Activated CD4-positive, alpha-beta T cell treated with anti-CD3 and anti-CD28 coated beads, Interleukin-2, amount 50 U/mL, for 24 hours (primary cell): ENCODE measurements around the gene ABL2.
"Not testable (repeated sequence)": the region's sequence is repeated elsewhere in the genome, so short reads cannot be mapped to it uniquely, and the experiment has no call there.

ENCODE experiments used
- DNase-seq, 2 donors: peaks; one replicate each; pipeline ENCODE4 v3.0.0-alpha.2; 2020; ENCODE audit warnings: low read depth in 1 of 2, low spot score in 1 of 2

The ABL2 gene

DNA sequence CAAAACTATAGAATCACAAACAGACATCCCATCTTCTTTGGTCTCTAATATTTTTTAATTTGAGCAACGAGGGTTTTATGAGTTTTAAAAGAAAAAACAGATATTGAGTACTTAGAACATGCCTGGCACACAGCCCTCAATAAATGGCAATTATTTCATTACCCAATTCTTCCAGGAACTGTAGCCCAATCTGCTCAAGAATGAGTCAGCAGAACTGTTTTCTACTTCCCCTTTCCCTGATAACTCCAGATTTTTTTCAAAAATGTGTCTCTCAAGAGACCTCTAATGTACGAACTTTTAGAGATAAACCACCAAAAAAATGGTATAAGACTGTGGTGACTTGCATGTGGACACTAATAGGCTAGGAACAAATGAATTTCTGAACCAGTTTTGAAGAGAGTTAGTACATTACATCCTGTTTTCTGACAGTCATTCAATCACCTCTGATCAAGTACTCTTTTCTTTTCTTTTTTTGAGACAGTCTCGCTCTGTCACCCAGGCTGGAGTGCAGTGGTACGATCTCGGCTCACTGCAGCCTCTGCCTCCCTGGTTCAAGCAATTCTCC is 11.5 kb downstream of the ABL2 start:
- DNase-seq, result no peak

DNA sequence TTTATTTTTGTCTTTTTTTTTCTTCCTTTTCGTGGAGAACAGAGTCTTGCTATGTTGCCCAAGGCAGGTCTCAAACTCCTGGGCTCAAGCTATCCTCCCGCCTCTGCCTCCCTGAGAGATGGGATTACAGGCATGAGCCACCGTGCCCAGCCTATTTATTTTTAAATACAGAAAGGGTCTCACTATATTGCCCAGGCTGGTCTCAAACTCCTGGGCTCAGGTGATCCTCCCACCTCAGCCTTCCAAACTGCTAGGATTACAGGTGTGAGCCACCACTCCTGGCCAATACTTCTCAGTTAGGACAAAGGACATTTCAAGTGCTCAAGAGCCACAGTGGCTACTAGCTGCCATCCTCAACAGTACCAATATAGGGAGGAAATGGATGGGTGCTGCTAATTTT is 16.2 kb downstream of the ABL2 start:
- DNase-seq, result not testable (repeated sequence)

DNA sequence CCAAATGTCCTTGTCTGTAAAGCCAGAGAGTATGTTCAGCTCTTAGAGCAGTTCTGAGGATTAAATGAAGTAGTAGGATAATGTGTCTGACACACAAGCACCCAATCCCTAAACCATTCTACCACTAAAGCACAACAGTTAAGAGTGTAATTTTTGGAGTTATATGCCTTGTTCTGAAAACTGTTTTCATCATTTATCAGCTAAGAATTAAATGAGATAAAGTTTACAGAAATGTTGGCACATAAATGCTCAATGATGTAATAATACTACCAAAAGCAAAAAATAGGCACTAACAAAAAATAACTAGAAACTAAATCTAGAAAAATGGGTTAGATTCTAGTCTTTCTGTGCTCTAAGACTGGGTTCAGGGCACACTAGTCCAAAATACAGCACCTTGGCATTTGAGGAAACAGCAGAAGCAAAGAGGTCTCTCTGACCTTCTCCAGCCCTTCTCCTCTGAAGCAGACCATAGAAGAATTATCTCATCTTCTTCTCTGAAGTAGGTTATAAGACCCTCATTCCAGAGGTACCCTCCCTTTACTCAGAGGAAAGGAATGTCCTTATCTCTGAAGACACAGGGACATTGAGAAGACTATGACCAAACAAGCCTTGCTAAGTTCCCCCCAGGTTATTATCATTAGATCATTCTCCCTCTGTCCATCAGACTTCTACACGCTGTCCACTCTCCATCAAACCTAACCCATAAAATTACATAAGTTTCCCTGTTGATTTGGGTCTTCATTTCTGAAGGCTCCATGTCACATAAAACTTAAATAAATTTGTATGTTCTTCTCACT is 20.6 kb downstream of the ABL2 start:
- DNase-seq, result no peak

DNA sequence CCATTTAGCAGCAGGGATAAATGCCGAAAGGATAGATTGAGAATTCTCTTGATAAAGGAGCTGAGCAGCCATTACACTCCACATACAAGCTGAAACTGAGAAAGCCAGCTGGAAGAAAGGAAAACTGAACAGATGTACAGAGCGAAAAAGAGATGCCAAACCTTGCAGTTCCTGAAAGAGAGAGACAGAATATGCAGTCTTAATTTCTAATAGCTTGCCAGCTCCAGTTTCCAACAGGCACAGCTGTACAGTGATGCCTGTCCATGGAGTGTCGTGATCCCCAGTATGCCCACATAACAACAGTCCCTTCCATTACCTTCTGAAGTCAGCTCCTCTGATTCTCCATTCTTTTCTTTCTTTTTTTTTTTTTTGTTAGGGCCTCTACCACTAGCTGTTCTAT is 22.7 kb downstream of the ABL2 start:
- no peak for DNase-seq

DNA sequence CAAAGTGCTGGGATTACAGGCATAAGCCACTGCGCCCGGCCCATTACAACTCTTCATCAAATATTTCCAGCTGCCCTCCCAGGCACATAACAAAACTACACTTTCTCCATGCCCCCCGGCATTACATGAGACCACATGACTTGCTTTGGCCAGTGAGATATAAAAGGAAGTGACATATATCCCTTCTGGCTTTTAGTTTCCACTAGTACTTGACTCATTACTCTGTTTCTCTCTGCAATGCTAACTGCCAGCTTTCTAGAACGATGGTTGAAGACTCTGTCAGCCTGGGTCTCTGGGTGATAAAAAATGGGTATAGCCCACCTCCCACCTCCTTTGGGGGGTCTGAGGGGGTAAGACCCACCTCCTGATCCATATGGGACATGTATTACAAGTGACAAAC is 24.2 kb downstream of the ABL2 start:
- no peak for DNase-seq

DNA sequence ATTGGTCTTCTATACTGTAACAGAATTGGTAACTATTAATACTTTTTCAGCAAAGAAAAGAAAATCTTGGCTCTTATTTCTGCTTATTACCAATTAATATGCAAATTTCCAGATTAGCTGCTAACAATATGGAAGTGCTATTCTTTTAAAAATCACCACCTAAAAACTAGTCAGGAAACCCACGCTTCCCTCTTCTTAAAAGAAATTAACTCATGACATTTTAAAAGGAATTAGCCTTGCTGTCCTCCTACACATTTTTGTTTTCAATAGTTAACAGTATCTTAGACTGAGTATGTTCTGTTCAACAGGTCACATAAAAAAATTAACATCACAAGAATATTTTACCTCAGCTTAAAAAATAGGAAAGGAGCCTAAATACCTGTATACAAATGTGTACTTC is 27.3 kb downstream of the ABL2 start:
- no peak for DNase-seq

DNA sequence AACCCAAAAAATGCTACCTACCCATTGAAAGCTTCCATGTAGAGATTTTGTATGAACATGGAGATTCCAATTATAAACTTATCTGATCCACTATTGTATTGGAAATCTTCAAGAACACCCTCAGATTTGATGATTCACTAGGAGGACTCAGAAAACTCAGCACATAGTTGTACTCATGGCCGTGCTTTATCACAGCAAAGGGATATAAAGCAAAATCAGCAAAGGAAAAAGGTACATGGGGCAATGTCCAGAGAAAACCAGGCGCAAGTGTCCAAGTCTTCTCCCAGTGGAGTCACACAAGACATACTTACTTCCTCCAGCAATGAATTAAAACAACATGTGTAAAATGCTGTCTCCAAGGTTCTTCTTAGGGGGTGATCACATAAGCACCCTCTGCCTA is 28.9 kb downstream of the ABL2 start:
- no peak for DNase-seq

DNA sequence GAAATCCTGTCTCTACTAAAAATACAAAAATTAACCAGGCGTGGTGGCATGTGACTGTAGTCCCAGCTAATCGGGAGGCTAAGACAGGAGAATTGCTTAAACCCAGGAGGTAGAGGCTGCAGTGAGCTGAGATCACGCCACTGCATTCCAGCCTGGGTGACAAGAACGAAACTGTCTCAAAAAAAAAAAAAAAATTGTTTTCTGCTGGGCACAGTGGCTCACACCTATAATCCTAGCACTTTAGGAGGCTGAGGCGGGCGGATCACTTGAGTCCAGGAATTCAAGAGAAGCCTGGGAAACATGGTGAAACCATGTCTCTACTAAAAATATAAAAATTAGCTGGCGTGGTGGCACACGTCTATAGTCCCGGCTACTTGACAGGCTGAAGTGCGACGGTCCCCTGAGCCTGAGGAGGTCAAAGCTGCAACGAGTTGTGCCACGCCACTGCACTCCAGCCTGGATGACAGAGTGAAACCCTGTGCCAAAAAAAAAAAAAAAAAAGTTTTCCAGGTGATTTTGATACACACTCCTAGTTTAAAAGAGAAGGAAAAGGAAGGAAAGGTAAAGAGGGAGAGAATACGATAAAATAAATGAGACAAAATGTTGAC is 31.7 kb downstream of the ABL2 start:
- DNase-seq, result no peak

DNA sequence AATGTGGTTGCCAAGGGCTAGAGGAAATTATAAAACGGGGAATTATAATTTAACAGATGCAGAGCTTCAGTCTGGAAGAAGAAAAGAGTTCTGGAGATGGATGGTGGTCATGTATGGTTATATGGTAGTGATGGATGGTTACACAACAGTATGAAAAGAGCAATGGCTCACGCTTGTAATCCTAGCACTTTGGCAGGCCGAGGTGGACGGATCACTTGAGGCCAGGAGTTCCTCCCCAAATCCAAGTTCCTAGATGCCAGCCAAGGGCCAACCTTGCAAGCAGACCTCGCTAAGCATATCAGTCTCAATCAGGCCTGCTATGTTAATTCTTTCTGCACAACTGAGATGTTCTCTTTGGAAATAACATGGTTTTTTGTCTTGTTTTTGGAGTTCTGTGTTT is 33.6 kb downstream of the ABL2 start:
- DNase-seq, result not testable (repeated sequence)

DNA sequence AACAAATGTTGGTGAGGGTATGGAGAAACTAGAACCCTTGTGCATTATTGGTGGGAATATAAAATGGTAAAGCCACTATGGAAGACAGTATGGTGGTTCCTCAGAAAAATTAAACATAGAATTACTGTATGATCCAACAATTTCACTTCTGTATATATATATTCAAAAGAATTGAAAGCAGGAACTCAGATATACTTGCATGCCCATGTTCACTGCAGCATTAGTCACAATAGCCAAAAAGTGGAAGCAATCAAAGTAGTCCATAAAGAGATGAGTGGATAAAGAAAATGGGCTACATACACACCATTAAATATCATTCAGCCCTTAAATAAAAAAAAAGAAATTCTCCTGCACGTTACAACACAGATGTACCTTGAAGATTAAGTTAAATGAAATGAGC is 34.1 kb downstream of the ABL2 start:
- no peak for DNase-seq

DNA sequence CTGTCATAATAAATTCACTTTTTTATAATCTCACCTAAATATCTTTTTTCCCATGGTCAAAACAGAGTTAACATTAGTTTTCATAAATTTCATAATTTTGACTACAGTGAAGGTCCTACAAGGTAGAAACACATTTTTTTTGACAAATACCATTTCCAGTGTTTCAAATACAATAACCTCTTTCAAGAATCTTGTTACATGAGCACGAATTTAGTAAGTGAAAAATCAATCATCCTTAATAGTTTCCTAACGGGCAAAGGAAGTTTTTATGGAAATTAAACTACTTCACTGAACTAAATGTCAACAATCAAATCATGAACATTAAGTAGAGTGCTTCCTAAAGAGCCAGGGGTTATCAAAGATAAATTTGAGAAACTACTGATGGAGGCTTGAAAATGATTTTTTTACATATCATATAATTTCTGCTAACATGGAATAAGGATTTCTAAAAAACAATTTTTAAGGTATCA is 35.4 kb downstream of the ABL2 start:
- DNase-seq, result no peak

DNA sequence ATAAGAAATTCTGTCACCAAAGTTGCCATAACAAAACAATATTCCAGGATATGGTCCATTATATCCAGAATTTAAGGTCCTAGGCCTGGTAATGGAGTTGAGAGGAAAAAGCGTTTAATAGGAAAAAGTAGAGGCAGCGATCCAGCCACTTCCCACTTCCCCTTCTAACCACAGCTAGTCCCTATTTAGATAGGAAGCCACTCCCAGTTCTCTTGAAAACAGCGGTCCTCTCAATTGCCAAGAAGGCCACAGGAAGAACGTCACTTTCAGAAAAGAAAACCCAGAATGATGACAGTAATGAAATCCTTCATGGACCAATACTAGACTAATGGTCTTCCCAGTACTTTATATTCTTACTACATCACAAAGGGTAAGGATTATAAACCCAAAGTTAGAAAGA is 38.6 kb downstream of the ABL2 start:
- no peak for DNase-seq

DNA sequence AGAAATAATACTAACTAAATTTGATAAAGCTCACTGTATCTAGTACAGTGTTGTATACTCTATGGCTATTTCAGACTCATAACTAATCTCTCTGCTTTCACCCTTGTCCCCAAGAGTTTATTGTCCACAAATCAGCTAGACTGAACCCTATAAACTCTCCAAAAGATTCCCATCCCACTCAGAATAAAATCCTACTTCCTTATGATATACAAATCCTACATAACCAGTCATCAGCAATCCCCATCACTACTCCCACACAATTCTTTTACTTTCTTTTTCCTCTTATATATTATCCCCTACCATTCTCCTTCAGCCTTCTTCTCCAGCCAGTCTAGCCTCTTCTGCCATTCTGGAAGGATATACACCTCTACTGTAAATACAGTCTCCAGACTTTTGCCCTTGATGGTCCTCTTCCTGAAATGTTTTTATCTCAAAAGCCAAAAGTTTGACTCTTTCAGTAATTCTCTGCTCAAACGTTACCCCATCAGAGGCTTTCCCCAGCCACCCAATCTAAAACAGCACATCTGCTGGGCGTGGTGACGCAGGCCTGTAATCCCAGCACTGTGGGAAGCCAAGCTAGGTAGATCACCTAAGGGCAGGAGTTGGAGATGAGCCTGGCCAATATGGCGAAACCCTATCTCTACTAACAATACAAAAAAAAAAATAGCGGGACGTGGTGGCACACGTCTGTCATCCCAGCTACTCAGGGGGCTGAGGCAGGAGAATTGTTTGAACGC is 41.6 kb downstream of the ABL2 start:
- no peak for DNase-seq

DNA sequence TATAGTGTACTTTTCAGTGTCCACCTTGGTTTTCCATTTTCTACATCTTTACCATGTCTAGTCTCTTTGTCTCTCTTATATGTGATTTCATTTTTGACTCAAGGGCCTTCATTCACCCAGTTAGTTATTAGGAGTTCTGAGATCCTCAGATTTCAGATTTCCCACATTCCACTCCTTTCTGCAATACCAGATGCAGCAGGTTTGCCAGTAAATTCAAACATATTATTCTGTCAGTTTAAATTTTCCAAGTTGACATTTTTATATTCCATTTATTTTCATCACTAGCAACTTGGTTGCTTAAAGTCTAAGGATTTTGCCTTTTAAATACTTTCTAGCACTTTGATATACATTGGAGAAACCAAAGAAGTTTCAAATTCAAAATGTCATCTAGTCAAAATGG is 42.4 kb downstream of the ABL2 start:
- DNase-seq, result no peak

DNA sequence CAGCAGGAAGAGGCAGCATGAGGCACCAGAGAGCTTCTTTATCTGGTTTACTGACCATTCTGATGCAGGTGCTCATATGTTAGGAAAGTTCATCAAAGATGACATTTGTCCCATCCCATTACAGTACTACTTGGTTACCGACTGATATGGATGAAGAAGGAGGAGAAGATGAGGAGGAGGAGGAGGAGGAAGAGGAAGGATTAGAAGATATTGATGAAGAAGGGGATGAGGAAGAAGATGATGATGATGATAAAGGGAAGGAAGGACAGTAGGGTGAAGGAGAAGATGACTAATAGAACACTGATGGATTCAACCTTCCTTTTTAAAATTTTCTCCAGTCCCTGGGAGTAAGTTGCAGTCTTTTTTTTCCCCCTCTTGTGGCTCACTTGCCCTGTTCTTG is 45.1 kb downstream of the ABL2 start:
- DNase-seq, result no peak

DNA sequence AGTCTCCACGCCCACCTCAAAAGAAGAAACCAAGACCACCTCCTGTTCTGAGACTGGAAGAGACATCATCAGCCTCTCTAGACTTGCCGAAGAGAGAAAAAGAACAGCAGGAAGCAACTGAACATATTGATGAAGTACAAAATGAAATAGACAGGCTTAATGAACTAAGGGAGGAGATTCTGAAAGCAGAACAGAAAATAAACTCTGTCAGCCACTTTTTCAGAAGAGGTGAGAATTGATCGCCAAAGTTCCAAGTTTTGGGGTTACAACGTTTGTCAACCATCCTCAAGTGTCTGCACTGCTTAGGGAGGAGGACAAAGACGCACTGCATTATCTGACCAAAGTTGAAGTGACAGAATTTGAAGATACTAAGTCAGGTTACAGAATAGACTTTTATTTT is 45.6 kb downstream of the ABL2 start:
- DNase-seq, result no peak

DNA sequence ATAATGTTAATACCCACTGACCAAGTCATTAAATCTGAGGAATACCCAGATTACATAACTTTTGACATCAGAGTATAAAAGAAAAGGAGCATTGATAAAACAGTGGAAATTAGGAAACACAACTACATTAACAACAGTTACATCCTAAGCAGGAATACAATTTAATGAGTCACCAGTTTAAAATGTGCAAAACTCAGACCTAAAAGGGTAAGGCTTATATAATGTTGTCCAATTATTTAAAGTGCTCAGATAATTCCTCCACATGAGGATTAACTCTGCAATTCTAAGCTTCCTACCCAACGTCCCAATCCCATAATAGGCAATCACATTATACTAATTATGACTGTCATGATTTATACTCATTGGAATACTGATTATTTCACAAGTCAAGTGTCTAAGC is 50.5 kb downstream of the ABL2 start:
- DNase-seq, result no peak

DNA sequence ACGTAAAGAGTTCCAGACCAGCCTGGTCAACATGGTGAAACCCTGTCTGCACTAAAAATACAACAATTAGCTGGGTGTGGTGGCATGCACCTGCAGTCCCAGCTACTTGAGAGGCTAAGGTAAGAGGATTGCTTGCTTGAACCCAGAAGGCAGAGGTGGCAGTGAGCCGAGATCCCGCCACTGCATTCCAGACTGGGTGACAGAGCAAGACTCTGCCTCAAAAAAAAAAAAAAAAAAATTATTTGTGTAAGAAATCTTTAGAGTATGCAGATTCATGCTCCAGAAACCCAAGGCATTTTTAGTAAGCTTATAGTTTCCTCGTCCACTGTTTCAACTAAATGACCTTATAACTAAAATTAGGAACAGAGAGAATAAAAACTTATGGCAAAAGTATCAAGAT is 51.3 kb downstream of the ABL2 start:
- no peak for DNase-seq

DNA sequence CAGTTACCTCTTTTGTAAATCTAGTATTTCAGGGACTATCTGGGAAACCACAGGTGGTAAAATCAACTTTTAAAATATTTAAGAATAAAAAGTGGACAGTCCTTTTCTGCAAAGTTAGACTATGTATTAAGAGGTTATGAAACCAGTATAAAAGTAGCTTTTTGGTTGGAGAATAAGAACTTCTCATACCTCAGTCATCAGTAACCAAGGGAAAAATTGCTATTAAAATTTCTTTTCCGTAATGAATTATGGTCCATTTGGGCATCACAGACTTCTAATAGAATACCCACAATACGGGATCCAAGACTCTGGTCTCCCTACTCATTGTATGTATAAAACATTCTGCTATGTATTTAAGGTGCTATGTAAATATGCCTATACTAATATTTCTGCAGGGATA is 51.9 kb downstream of the ABL2 start:
- no peak for DNase-seq

DNA sequence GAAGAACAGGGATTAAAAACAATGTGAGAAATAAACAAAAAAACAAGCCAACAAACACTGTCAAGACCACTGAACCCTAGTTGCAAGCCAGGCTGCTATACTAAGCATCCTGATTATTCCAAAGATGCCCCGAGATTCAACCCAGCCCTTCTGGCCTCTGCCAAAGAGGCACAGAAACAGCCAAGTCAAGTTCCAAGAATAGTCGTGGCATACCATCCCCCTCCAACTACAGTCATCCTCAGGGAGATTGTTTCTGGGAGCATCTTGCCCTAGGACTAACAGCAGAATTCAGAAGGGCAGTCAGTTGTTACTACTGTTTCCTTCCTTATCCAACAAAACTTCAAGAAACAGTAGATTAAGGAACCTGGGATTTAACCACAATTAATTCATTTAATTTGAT is 52.3 kb downstream of the ABL2 start:
- DNase-seq, result no peak

DNA sequence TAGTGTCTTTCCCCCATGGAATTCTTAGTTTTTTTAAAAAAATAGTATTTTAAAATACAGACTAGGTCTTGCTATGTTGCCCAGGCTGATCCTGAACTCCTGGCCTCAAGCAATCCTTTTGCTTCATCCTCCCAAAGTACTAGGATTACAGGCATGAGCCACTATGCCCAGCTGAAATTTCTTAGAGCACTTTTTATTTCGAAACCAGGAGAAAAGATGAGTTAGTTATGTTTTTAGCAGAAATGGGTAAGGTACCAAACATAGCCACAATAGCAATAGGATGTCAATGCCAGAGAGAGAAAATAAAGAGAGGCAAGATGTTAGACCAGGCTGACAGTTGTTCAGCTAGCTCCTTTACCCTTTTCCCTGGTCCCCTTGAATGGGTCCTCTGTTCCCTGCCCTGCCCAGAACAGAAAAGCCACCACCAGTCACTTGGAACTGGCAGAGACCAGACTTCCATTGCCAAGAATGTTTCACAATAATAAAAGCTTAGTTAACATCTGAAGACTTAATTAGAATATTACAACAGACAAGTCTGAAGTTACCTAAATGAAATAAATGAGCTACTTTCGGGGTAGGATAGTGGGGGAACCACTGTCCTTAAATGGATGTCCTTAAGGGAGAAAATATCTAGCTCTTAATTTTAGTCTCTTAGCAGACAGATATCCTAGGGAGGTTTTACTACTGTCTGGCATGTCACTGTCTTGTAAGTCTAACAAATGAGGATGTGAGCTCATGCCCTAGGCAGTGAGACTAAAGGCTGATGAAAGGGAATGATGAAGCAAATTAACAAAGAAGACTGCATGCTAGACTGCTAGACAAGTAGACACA is 54.3 kb downstream of the ABL2 start:
- no peak for DNase-seq
